Adrenal gland (tissue), 5 donors: Measurements from ENCODE around the gene PRPS1L1.

Source experiments
- POLR2A ChIP-seq, 2 donors: fragments of 450-650 bp; IDR thresholded peaks; one replicate each; pipeline ENCODE4 v1.6.1; 2017; ENCODE audit warnings: antibody characterized with exemption in 2 of 2, mild to moderate bottlenecking in 2 of 2, moderate library complexity in 1 of 2
- TF ChIP-seq, protein P1 (sequence below), 6 experiments: fragments of 450-650 bp in 4 of 6; fragments of 200-600 bp in 2 of 6; sonication (generic) in 1 of 6; IDR thresholded peaks; 1 replicate in 5 of 6; 2 replicates in 1 of 6; pipeline versions ENCODE4 v1.5.1 to v1.8.0; 2016 to 2021; ENCODE audit warnings: antibody characterized with exemption in 6 of 6, mild to moderate bottlenecking in 2 of 6, moderate library complexity in 1 of 6
- donor health status: DM: no; HTN: no; CAD: no.

DNA sequence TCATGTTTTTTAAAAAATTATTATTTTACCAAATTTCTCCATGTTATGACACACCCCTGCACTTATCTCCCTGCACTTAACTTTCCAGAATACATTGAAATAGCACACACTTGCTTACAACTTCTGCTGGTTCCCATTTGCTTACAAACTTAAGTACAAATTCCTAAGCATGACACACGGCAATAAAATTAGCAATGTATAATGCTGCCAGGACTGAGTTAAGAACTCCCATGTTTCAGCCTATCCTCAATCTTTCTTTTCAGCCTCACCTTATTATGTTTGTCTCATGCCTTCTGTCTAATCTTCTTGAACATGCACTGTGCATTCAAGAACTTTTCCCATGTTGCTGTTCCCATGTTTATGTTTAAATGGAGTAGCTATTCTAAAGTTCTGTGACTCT is 40.8 kb downstream of the PRPS1L1 start:
- no peak for TF ChIP-seq POLR2A (IDR thresholded peaks at IDR 0.05)
- TF ChIP-seq, protein P1, sequence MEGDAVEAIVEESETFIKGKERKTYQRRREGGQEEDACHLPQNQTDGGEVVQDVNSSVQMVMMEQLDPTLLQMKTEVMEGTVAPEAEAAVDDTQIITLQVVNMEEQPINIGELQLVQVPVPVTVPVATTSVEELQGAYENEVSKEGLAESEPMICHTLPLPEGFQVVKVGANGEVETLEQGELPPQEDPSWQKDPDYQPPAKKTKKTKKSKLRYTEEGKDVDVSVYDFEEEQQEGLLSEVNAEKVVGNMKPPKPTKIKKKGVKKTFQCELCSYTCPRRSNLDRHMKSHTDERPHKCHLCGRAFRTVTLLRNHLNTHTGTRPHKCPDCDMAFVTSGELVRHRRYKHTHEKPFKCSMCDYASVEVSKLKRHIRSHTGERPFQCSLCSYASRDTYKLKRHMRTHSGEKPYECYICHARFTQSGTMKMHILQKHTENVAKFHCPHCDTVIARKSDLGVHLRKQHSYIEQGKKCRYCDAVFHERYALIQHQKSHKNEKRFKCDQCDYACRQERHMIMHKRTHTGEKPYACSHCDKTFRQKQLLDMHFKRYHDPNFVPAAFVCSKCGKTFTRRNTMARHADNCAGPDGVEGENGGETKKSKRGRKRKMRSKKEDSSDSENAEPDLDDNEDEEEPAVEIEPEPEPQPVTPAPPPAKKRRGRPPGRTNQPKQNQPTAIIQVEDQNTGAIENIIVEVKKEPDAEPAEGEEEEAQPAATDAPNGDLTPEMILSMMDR (IDR thresholded peaks at IDR 0.05), result no peak
